Keratinocyte (primary cell): ENCODE measurements around the gene IL1RL2. TPM values are rescaled to one million over a fixed set of nuclear protein-coding genes. Genes with fewer than 3 reads are reported as not detected.

Experiments
- DNase-seq: peaks from one replicate; pipeline ENCODE4 v3.0.0-alpha.2; 2011; ENCODE audit warnings: low read depth, missing footprints, low spot score
- FAIRE-seq: peaks from 2 replicates; lab custom pipeline; 2011; peaks lifted over from hg19 to GRCh38; lab: Jason Lieb, UNC
- H2AFZ ChIP-seq: 2 replicates; pipeline ENCODE4 v1.6.0; 2012; ENCODE audit warnings: low read length, control low read depth, inconsistent platforms; ENCODE audit not compliant: control insufficient read depth
- H3K27ac ChIP-seq: 2 replicates; pipeline ENCODE4 v1.5.1; 2011; ENCODE audit warnings: low read length; ENCODE audit not compliant: control insufficient read depth, insufficient read depth
- H3K27me3 ChIP-seq: 3 replicates; pipeline ENCODE4 v1.6.0; 2011; ENCODE audit warnings: low read length; ENCODE audit not compliant: control insufficient read depth, insufficient read depth; ENCODE audit errors: extremely low read depth
- H3K36me3 ChIP-seq, 2 experiments: 2 replicates in 1 of 2; 3 replicates in 1 of 2; pipeline ENCODE4 v1.5.1; 2011; ENCODE audit warnings: low read length in 2 of 2, mild to moderate bottlenecking in 1 of 2; ENCODE audit not compliant: control insufficient read depth in 2 of 2, insufficient read depth in 2 of 2; ENCODE audit errors: extremely low read depth in 1 of 2
- H3K4me1 ChIP-seq: 3 replicates; pipeline ENCODE4 v1.5.1; 2011; ENCODE audit warnings: low read length; ENCODE audit not compliant: control insufficient read depth, insufficient read depth; ENCODE audit errors: extremely low read depth
- H3K4me2 ChIP-seq: 3 replicates; pipeline ENCODE4 v1.6.0; 2011; ENCODE audit warnings: low read depth, low read length; ENCODE audit not compliant: control insufficient read depth, insufficient read depth; ENCODE audit errors: extremely low read depth
- H3K4me3 ChIP-seq, 3 experiments: fragments of 200-600 bp in 1 of 3; sonication (generic) in 1 of 3; 2 replicates in 2 of 3; 3 replicates in 1 of 3; pipeline ENCODE4 v1.5.1; 2011 to 2016; ENCODE audit warnings: low read length in 3 of 3, mild to moderate bottlenecking in 3 of 3, control low read depth in 2 of 3, inconsistent platforms in 1 of 3, low read depth in 1 of 3, mixed read lengths in 1 of 3, mixed run types in 1 of 3, moderate library complexity in 1 of 3; ENCODE audit not compliant: control insufficient read depth in 2 of 3, insufficient read depth in 2 of 3; ENCODE audit errors: extremely low read depth in 1 of 3
- H3K79me2 ChIP-seq: 2 replicates; pipeline ENCODE4 v1.6.0; 2012; ENCODE audit warnings: low read length; ENCODE audit not compliant: control insufficient read depth, insufficient read depth
- H3K9ac ChIP-seq: 3 replicates; pipeline ENCODE4 v1.6.0; 2011; ENCODE audit warnings: low read length; ENCODE audit not compliant: control insufficient read depth, insufficient read depth; ENCODE audit errors: extremely low read depth
- H3K9me1 ChIP-seq: 3 replicates; pipeline ENCODE4 v1.6.0; 2011; ENCODE audit warnings: low read length; ENCODE audit not compliant: control insufficient read depth, insufficient read depth; ENCODE audit errors: extremely low read depth
- H3K9me3 ChIP-seq: 2 replicates; pipeline ENCODE4 v1.5.1; 2012; ENCODE audit warnings: low read depth, low read length; ENCODE audit not compliant: control insufficient read depth
- H4K20me1 ChIP-seq: 3 replicates; pipeline ENCODE4 v1.6.0; 2011; ENCODE audit warnings: low read length; ENCODE audit not compliant: control insufficient read depth, insufficient read depth; ENCODE audit errors: extremely low read depth
- EZH2 ChIP-seq: IDR thresholded peaks from one replicate; pipeline ENCODE4 v1.6.1; 2012; ENCODE audit warnings: inconsistent platforms, mild to moderate bottlenecking, low read length, moderate library complexity
- dilution Hi-C: fragments of 300-500 bp; cut with MboI; formaldehyde crosslinking; loops from one replicate; pipeline ENCODE4 v1.7.0; 2020; ENCODE audit warnings: low sequenced_read_pairs; ENCODE audit not compliant: extremely low pct_ligation_motif_present
- polyA plus RNA-seq, 5 experiments: library from polyadenylated mRNA; depleted of rRNA in 3 of 5; stranded (reverse) in 3 of 5; stranded (forward) in 1 of 5; unstranded in 1 of 5; fragments of >200 nt; gene quantifications; 1 replicate in 1 of 5; 2 replicates in 3 of 5; 3 replicates in 1 of 5; pipeline versions ENCODE4 v1.2.1 to v1.2.3, GENCODE V29; 2011 to 2012; ENCODE audit warnings: missing spikeins in 2 of 5, low read depth in 1 of 5, low replicate concordance in 1 of 5
- TF ChIP-seq, protein P1 (sequence below), 3 experiments: IDR thresholded peaks in 1 of 3; conservative IDR thresholded peaks in 1 of 3; optimal IDR thresholded peaks in 1 of 3; 2 replicates in 2 of 3; 3 replicates in 1 of 3; pipeline versions ENCODE3 to v1.5.1; 2011; ENCODE audit warnings: low read length in 3 of 3, mild to moderate bottlenecking in 3 of 3, moderate library complexity in 2 of 3, control low read depth in 1 of 3, inconsistent platforms in 1 of 3; ENCODE audit not compliant: insufficient read depth in 2 of 3; ENCODE audit errors: extremely low read depth in 1 of 3

Gene IL1RL2
- polyA plus RNA-seq, 1 donor (not counting 4 experiments of a cell fraction or from before 2014, with no cell fraction given) = 1.5 TPM

DNA sequence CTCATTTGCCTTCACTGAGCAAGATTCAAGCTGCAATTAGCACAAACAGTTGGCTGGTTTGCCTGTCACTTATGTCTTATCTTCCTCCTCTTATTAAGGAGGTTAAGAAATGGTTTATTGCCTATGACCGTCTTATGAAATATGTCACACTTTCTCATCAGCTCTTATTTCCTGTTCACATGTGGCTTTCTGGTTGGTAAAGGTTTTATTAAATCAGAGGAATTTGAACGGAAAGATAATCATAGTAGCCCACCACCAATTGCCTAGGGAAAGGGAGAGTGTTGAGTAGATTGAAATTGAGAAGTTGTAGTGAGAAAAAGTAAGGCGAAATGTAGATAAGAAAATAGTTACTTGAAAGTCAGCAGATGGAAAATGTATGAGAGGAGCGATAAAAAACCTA, 48.5 kb upstream of the IL1RL2 start:
- no peak for FAIRE-seq

DNA sequence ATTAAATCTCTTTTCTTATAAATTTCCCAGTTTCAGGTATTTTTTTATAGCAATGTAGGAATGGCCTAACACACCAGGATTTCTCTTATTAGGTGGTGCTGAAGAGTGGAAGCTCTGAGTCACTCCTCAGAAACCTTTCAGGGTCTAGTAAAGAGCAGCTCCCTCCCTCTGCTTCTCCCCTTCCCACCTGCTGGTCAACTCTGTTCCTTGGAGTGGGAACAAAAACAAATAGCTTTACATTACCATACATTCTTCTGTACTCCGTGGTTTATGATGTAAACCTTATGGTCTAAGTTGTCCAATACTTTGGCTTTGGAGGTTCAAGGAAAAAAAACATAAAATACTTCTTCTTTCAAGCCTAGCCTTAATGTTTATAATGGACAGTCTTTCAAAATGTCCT, 47.0 kb upstream of the IL1RL2 start:
- no peak for FAIRE-seq
- TF ChIP-seq EZH2 = no peak
- TF ChIP-seq, protein P1, sequence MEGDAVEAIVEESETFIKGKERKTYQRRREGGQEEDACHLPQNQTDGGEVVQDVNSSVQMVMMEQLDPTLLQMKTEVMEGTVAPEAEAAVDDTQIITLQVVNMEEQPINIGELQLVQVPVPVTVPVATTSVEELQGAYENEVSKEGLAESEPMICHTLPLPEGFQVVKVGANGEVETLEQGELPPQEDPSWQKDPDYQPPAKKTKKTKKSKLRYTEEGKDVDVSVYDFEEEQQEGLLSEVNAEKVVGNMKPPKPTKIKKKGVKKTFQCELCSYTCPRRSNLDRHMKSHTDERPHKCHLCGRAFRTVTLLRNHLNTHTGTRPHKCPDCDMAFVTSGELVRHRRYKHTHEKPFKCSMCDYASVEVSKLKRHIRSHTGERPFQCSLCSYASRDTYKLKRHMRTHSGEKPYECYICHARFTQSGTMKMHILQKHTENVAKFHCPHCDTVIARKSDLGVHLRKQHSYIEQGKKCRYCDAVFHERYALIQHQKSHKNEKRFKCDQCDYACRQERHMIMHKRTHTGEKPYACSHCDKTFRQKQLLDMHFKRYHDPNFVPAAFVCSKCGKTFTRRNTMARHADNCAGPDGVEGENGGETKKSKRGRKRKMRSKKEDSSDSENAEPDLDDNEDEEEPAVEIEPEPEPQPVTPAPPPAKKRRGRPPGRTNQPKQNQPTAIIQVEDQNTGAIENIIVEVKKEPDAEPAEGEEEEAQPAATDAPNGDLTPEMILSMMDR (optimal IDR thresholded peaks at IDR 0.05 in 1 of 3, IDR thresholded peaks at IDR 0.05 in 1 of 3, conservative IDR thresholded peaks at IDR 0.05 in 1 of 3; ENCODE audit: extremely low read depth in 1 of 3, insufficient read depth in 2 of 3, low read length in 3 of 3) = no peak
- no peaks in the 10 kb centered on the region for H3K9me1 ChIP-seq
- no peaks in the 10 kb centered on the region for H3K79me2 ChIP-seq
- no peak overlapping the region for H3K27ac ChIP-seq
- no peak overlapping the region for H3K9ac ChIP-seq
- H3K4me3 ChIP-seq = no peak overlapping the region
- H3K4me1 ChIP-seq = peaks cover 3% of the 10 kb centered on the region
- no peaks in the 10 kb centered on the region for H3K36me3 ChIP-seq
- no peaks in the 10 kb centered on the region for H3K27me3 ChIP-seq
- no peaks in the 10 kb centered on the region for H4K20me1 ChIP-seq
- no peak for DNase-seq
- no peak overlapping the region for H3K4me2 ChIP-seq
- dilution Hi-C loops = no loop called here
- no peak overlapping the region for H2AFZ ChIP-seq
- peaks cover 7% of the 10 kb centered on the region for H3K9me3 ChIP-seq

More for the DNA sequence above, 48.5 kb upstream of the IL1RL2 start:
- Histone ChIP-seq H3K36me3 (no peaks in the 10 kb centered on the region), H3K4me3 (no peak overlapping the region), H3K27ac (no peak overlapping the region), H3K9ac (no peak overlapping the region), H3K4me2 (no peak overlapping the region), H3K27me3 (no peaks in the 10 kb centered on the region), H3K79me2 (no peaks in the 10 kb centered on the region), H4K20me1 (no peaks in the 10 kb centered on the region), H3K9me1 (no peaks in the 10 kb centered on the region), H3K9me3 (no peaks in the 10 kb centered on the region), H3K4me1 (peaks cover 3% of the 10 kb centered on the region), H2AFZ (no peak overlapping the region)
- TF ChIP-seq, protein P1 (optimal IDR thresholded peaks at IDR 0.05 in 1 of 3, IDR thresholded peaks at IDR 0.05 in 1 of 3, conservative IDR thresholded peaks at IDR 0.05 in 1 of 3; ENCODE audit: extremely low read depth in 1 of 3, insufficient read depth in 2 of 3, low read length in 3 of 3) = no peak
- TF ChIP-seq EZH2 = no peak
- dilution Hi-C loops = no loop called here
- no peak for DNase-seq
